Measurements from ENCODE around the gene PPP1R13B.

The PPP1R13B gene

DNA sequence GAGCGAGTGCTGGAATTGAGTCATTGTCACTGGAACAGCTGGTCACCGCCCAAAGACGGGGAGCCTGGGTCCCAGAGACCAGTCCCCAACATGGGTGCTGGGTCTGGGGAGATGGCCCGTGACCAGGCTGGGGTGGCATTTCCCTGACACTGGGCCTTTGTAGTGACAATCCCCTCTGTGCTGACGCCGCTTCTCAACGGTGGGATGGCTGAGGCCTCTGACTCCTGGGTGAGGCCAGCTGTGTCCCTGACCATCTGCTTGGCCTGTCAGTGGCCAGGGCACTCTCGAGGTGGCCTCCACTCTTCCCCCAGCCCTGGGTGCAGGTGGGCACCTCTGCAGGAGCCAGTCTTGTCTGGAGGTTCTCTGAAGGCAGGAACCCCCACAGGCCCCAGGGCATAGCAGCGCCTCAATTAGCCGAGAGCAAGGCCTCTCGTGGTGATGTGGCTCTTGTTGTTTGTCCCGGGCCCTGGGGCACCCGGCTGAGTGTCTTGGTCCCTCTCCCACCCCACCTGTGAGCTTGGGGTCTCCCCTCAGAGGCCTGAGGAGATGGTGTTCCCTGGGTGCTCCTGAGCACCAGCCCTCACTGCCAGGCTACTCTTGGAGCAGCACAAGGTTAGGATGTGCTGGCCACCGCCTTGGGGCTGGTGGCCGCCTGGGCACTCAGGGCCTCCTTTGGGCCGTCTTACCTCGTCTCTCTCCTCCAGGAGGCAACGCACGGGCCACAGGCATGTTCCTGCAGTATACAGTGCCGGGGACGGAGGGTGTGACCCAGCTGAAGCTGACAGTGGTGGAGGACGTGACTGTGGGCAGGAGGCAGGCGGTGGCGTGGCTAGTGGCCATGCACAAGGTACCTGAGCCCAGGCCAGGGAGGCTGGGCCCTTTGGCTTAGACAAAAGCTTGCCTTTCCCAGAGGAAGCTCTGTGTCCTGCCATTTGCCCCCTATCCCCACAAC, 115.2 kb downstream of the PPP1R13B start:
- TF ChIP-seq CTCF (tag by site-specific recombination; IDR thresholded peaks at IDR 0.05): no peak
- TF ChIP-seq HOXD13 (CRISPR knock-in tag; IDR thresholded peaks at IDR 0.05; ENCODE audit: borderline replicate concordance): no peak
- no peak for TF ChIP-seq ZNF501 (tag by site-specific recombination; IDR thresholded peaks at IDR 0.05)
- no peak for TF ChIP-seq ZNF791 (tag by site-specific recombination; IDR thresholded peaks at IDR 0.05)
- TF ChIP-seq KLF9 (tag by site-specific recombination; IDR thresholded peaks at IDR 0.05; ENCODE audit: low read depth): no peak
- no peak for TF ChIP-seq SCRT2 (tag by site-specific recombination; IDR thresholded peaks at IDR 0.05)
- no peak for TF ChIP-seq ZNF2 (tag by site-specific recombination; IDR thresholded peaks at IDR 0.05)
- TF ChIP-seq SP3 (tag by site-specific recombination; IDR thresholded peaks at IDR 0.05): no peak
- TF ChIP-seq TSHZ1 (tag by site-specific recombination; IDR thresholded peaks at IDR 0.05; ENCODE audit: borderline replicate concordance): no peak
- TF ChIP-seq ZNF366 (tag by site-specific recombination; conservative IDR thresholded peaks at IDR 0.05): no peak
- Histone ChIP-seq H3K9me3 (ENCODE audit: control insufficient read depth, insufficient read depth, low read depth, low read length) (no peaks in the 10 kb centered on the region), H3K27ac (ENCODE audit: extremely low read depth, low read depth, low read length) (no peak overlapping the region), H3K4me3 (ENCODE audit: low read depth, low read length) (no peak overlapping the region), H3K4me1 (ENCODE audit: control insufficient read depth, insufficient read depth, low read length) (no peaks in the 10 kb centered on the region), H3K36me3 (ENCODE audit: control insufficient read depth in 2 of 2, insufficient read depth in 1 of 2, low read length in 2 of 2) (peaks cover 0 to 88% of the 10 kb centered on the region in 2 experiments; a peak in 2 of 3 replicates)
- POLR2A ChIA-PET: interaction anchor here (0.6 to 0.8 kb wide), 2 partner anchors 13 to 201 kb away, joined by 3 read pairs; no protein-coding TSS in a partner anchor
- CTCF ChIA-PET: no interaction called here

- no peak overlapping the region for H3K27ac ChIP-seq (ENCODE audit: extremely low read depth, low read depth, low read length)
- no peaks in the 10 kb centered on the region for H3K9me3 ChIP-seq (ENCODE audit: control insufficient read depth, insufficient read depth, low read depth, low read length)
- POLR2A ChIA-PET: interaction anchor here (0.6 kb wide), 1 partner anchor 200 kb away, joined by 3 read pairs; no protein-coding TSS in a partner anchor
- H3K36me3 ChIP-seq (ENCODE audit: control insufficient read depth in 2 of 2, insufficient read depth in 1 of 2, low read length in 2 of 2): peaks cover 0 to 82% of the 10 kb centered on the region in 2 experiments; a peak in 2 of 3 replicates
- TF ChIP-seq ZNF2 (tag by site-specific recombination; IDR thresholded peaks at IDR 0.05) (no peak), OSR2 (tag by site-specific recombination; IDR thresholded peaks at IDR 0.05) (no peak), REST (tag by site-specific recombination; IDR thresholded peaks at IDR 0.05) (no peak), ZNF792 (tag by site-specific recombination; IDR thresholded peaks at IDR 0.05) (no peak), ZNF10 (tag by site-specific recombination; IDR thresholded peaks at IDR 0.05) (no peak), ZNF510 (tag by site-specific recombination; IDR thresholded peaks at IDR 0.05; ENCODE audit: insufficient replicate concordance) (no peak), ZNF280D (tag by site-specific recombination; IDR thresholded peaks at IDR 0.05) (no peak)
- H3K4me1 ChIP-seq (ENCODE audit: control insufficient read depth, insufficient read depth, low read length): no peaks in the 10 kb centered on the region
- CTCF ChIA-PET: no interaction called here
- H3K4me3 ChIP-seq (ENCODE audit: low read depth, low read length): no peak overlapping the region
Observed at GRCh38 chr14:103731481-103731880, 115.9 kb downstream of the PPP1R13B start.

Measured in HEK293 (cell line).